ENCODE data around the gene MRPL11.

DNA sequence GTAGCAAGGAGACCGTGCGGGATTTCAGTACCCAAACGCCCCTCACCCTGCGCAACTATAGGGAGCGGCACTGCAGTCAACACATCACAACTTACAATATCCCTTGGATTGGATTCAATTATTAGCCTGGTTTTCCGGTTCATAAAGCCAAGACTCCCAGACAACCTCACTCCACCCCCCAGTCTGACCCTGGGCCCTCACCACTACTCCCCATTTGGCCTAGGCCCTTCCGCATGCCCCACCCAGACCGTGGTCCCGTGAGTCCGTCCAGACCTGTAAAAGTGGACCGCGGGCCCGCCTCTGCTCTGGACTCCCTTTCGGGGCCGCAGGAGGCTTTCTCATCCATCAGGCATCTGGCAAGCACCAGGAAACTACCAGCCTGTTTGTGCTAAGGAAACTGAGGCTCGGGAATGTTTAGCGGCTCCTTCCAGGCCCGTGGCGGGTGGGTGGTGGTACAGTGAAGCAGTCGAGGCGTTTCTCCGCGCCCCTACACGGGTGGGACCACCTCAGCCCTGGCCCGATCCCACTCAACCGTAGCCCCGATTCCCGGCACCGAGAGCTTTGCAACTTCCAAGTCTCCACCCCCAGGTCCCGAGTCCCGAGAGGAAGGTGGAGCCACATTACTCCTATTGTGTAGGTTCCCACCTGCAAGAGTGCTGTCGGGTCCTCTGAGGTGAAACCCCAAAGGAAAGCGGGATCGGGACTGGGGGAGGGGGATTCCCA, 40.9 kb upstream of the MRPL11 start:
- TF ChIP-seq RAD21 (CRISPR knock-in tag; IDR thresholded peaks at IDR 0.05), result 0 out of 2 replicates have a peak, but pooled peaks have one; percentile 43
- TF ChIP-seq SP140L (CRISPR knock-in tag; IDR thresholded peaks at IDR 0.05; ENCODE audit: borderline replicate concordance), result no peak
- no peak for TF ChIP-seq POLR2A (IDR thresholded peaks at IDR 0.05; ENCODE audit: insufficient read depth in 1 of 2, low read depth in 2 of 2, low read length in 2 of 2)
- TF ChIP-seq ZNF33B (CRISPR knock-in tag; IDR thresholded peaks at IDR 0.05), result no peak; the same call in 1 of the 2 replicates
- no peak for TF ChIP-seq ZMYM4 (CRISPR knock-in tag; IDR thresholded peaks at IDR 0.05)

Data from HepG2 (cell line).